ENCODE data around the gene NOVA1.

Gene NOVA1

DNA sequence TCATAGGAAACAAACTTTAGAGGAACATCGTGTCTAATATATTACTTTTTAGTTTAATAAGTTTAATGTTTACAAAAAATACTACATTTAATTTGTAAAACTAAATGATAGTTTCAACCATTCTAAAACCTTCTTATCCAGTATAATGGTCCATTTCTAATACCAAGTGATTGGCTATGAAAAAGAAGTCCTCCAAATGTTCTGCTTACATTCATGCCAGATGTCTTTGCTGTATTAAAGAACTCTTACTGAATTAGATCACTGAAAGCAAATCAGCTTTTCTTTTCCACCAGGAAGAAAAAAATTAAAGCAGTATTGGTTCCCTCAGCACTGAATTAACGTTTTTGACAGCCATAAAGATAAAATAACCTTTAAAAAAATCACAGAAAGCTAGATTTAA is 3.7 kb downstream of the NOVA1 start:
- TF ChIP-seq, protein P1, sequence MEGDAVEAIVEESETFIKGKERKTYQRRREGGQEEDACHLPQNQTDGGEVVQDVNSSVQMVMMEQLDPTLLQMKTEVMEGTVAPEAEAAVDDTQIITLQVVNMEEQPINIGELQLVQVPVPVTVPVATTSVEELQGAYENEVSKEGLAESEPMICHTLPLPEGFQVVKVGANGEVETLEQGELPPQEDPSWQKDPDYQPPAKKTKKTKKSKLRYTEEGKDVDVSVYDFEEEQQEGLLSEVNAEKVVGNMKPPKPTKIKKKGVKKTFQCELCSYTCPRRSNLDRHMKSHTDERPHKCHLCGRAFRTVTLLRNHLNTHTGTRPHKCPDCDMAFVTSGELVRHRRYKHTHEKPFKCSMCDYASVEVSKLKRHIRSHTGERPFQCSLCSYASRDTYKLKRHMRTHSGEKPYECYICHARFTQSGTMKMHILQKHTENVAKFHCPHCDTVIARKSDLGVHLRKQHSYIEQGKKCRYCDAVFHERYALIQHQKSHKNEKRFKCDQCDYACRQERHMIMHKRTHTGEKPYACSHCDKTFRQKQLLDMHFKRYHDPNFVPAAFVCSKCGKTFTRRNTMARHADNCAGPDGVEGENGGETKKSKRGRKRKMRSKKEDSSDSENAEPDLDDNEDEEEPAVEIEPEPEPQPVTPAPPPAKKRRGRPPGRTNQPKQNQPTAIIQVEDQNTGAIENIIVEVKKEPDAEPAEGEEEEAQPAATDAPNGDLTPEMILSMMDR (IDR thresholded peaks at IDR 0.05; ENCODE audit: control insufficient read depth, extremely low read depth, insufficient read depth) = no peak
- no peak overlapping the region for H3K4me3 ChIP-seq (ENCODE audit: low read depth, low read length)
- DNase-seq (ENCODE audit: low read depth) = no peak

DNA sequence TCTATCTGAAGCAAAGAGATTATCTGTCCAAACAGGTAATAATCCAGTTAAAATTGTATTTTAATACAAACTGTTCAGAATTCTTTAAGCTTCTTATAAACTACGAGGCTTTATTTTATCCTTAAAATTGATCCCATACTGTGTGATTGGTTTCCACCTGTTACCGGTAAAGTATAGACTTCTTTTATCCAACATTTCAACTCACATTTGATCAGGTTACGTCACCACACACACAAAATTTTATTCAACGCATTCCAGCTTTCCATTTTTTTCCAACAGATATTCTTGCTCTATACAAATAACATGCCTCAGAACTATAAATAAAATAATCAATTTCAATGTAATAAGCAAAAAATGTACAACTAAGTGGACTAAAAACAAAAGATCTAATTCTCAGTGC is 4.5 kb downstream of the NOVA1 start:
- DNase-seq (ENCODE audit: low read depth) = no peak
- H3K4me3 ChIP-seq (ENCODE audit: low read depth, low read length) = no peak overlapping the region
- TF ChIP-seq, protein P1 (IDR thresholded peaks at IDR 0.05; ENCODE audit: control insufficient read depth, extremely low read depth, insufficient read depth) = no peak

DNA sequence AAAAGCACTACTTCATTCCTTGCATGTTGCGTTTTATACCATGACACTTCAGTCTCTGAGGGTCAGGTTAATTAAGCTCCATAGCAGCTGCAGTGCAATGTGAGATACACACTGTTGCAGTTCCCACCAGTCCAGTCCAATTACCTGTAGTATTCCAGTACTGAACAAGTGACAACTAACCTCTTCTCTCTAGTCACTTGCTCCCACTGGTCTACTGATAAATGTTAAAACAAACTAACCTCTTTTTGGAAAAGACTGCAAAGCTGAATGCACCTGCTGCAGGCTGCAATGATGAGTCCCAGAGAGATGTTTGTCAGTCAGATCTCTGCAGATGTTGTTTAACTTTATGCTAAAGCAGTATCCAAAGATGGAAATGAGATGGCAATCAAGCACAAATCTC is 7.9 kb downstream of the NOVA1 start:
- no peak overlapping the region for H3K4me3 ChIP-seq (ENCODE audit: low read depth, low read length)
- DNase-seq (ENCODE audit: low read depth) = no peak
- TF ChIP-seq, protein P1 (IDR thresholded peaks at IDR 0.05; ENCODE audit: control insufficient read depth, extremely low read depth, insufficient read depth) = no peak

DNA sequence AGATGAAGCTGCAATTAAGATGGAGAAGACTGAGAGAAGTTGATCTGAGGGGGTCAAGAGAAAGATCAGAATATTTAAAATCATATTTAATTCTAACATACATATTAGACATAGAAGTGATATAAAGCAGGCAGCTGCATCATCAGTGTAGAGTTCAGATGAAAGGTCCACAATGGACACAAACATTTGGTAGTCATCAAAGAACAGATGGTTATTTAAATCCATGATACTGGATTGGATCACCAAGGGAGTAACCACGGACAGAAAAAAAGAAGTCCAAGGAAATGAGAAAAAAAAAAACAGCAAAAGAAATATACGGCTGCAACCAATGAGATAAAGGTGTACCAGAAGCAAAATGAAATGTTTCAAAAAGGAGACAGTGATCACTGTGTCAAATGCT is 20.1 kb downstream of the NOVA1 start:
- TF ChIP-seq, protein P1 (IDR thresholded peaks at IDR 0.05; ENCODE audit: control insufficient read depth, extremely low read depth, insufficient read depth) = no peak
- no peak for DNase-seq (ENCODE audit: low read depth)
- no peak overlapping the region for H3K4me3 ChIP-seq (ENCODE audit: low read depth, low read length)

DNA sequence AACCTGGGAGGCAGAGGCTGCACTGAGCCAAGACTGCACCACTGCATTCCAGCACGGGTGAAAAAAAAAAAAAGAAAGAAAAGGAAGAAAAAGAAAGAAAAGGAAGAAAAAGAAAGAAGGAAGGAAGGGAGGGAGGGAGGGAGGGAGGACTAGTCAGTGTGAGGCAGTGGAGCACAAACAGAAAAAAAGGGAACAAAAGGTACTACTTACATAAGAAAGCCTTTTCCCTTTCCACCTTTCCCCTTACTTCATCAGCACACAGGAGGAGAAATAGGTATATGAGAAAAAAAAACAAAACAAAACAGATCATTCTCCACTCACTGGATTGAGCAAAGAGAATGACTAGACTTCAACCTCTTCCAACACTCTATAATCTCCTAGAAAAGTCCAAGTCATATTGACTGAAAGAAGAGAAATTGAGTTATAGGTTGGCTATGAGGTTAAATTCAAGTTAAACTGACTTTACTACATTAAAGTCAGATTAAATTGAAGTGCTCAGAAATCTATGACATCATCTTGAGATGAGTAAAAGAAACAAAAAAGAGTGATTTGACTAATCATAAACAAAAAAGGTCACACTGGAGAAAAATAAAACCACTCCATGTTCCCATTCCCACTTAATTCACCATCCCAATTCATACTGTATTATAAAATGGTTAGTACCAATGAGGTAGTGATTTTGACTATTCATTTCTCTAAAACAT is 43.6 kb downstream of the NOVA1 start:
- H3K4me3 ChIP-seq (ENCODE audit: low read depth, low read length) = no peak overlapping the region
- TF ChIP-seq, protein P1 (IDR thresholded peaks at IDR 0.05; ENCODE audit: control insufficient read depth, extremely low read depth, insufficient read depth) = no peak
- DNase-seq (ENCODE audit: low read depth) = no peak

DNA sequence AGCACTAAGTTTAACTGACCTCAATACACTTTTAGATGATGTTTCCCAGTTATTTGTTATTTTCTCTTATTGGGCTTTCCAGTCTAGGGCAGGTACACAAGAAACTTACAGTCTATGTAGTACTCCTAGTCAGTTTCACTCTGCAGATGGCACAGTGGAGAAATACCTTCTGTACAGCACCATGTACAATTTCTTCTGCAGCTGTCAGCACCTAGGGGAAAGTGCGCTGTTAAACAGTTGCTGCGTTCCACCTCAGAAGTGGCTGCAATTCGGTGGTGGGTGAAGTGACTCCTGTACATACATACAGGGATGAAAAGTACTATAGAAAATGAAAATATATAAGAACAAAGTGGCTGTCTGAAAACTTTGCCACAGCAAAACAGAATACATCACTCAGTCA is 48.3 kb downstream of the NOVA1 start:
- TF ChIP-seq, protein P1 (IDR thresholded peaks at IDR 0.05; ENCODE audit: control insufficient read depth, extremely low read depth, insufficient read depth) = no peak
- DNase-seq (ENCODE audit: low read depth) = no peak

DNA sequence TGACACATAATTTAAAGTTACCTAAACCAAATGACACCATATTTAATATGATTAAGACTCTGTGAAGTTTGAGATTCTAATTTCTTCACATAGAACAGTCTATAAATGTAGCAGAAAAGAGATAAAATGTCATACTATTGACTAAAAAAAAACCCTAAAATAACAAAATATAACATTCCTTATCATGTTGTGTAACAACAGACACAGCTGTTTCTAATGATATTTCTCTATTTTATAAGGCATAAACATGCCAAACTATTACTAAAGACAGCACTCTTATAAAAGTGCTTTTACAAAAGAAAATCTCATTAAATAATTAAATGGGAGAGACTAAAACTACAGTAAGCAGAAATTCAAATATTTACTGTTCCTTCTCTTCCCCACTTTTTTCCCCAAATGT is 49.4 kb downstream of the NOVA1 start:
- TF ChIP-seq, protein P1 (IDR thresholded peaks at IDR 0.05; ENCODE audit: control insufficient read depth, extremely low read depth, insufficient read depth) = no peak
- no peak for DNase-seq (ENCODE audit: low read depth)
- H3K4me3 ChIP-seq (ENCODE audit: low read depth, low read length) = no peak overlapping the region

More for the DNA sequence above, 48.3 kb downstream of the NOVA1 start:
- H3K4me3 ChIP-seq (ENCODE audit: low read depth, low read length) = no peak overlapping the region
